Measurements from ENCODE around the gene CALCOCO1.
"Not testable (repeated sequence)": the region's sequence is repeated elsewhere in the genome, so short reads cannot be mapped to it uniquely, and the experiment has no call there.

CALCOCO1 gene

GRCh38 chr12:53695152-53696145 is 31.8 kb downstream of the CALCOCO1 start:
- Histone ChIP-seq H3K4me3 (ENCODE audit: low read length) (peak overlapping the region; percentile 52), H3K27me3 (ENCODE audit: insufficient read depth, low read length) (peaks cover 67% of the 10 kb centered on the region), H3K9me3 (ENCODE audit: insufficient read depth, low read depth, low read length) (no peaks in the 10 kb centered on the region), H3K36me3 (ENCODE audit: insufficient read depth, low read length) (no peaks in the 10 kb centered on the region), H3K9ac (ENCODE audit: low read depth, low read length) (no peak overlapping the region), H3K4me1 (ENCODE audit: insufficient read depth, low read length) (peaks cover 24% of the 10 kb centered on the region), H3K27ac (ENCODE audit: low read depth, low read length) (peak overlapping the region; percentile 58; the same call in 1 of the 2 replicates)
- 2% methylated on average over 56 of the region's 57 CpGs for WGBS

GRCh38 chr12:53694756-53695151 is 32.5 kb downstream of the CALCOCO1 start:
- Histone ChIP-seq H3K4me1 (ENCODE audit: insufficient read depth, low read length) (peaks cover 24% of the 10 kb centered on the region), H3K27me3 (ENCODE audit: insufficient read depth, low read length) (peaks cover 60% of the 10 kb centered on the region), H3K9ac (ENCODE audit: low read depth, low read length) (no peak overlapping the region), H3K36me3 (ENCODE audit: insufficient read depth, low read length) (no peaks in the 10 kb centered on the region), H3K4me3 (ENCODE audit: low read length) (peak overlapping the region; percentile 52), H3K9me3 (ENCODE audit: insufficient read depth, low read depth, low read length) (no peaks in the 10 kb centered on the region), H3K27ac (ENCODE audit: low read depth, low read length) (peak overlapping the region; percentile 58; the same call in 1 of the 2 replicates)
- WGBS = 9% methylated on average over 16 of the region's 16 CpGs

GRCh38 chr12:53688134-53688533 is 39.1 kb downstream of the CALCOCO1 start:
- H3K9me3 ChIP-seq (ENCODE audit: insufficient read depth, low read depth, low read length) = no peaks in the 10 kb centered on the region
- H3K4me1 ChIP-seq (ENCODE audit: insufficient read depth, low read length) = 0 out of 2 replicates have a peak, but pooled peaks cover 5% of the 10 kb centered on the region
- no peak overlapping the region for H3K27ac ChIP-seq (ENCODE audit: low read depth, low read length)
- H3K4me3 ChIP-seq (ENCODE audit: low read length) = no peak overlapping the region
- no peaks in the 10 kb centered on the region for H3K36me3 ChIP-seq (ENCODE audit: insufficient read depth, low read length)
- WGBS = 95% methylated on average over 4 of the region's 4 CpGs
- H3K27me3 ChIP-seq (ENCODE audit: insufficient read depth, low read length) = no peaks in the 10 kb centered on the region
- H3K9ac ChIP-seq (ENCODE audit: low read depth, low read length) = no peak overlapping the region

- no peaks in the 10 kb centered on the region for H3K9me3 ChIP-seq (ENCODE audit: insufficient read depth, low read depth, low read length)
- H3K27ac ChIP-seq (ENCODE audit: low read depth, low read length) = no peak overlapping the region
- H3K9ac ChIP-seq (ENCODE audit: low read depth, low read length) = no peak overlapping the region
Measured at GRCh38 chr12:53686436-53686835, 40.8 kb downstream of the CALCOCO1 start.

GRCh38 chr12:53684654-53685220 is 42.5 kb downstream of the CALCOCO1 start:
- Histone ChIP-seq H3K4me3 (ENCODE audit: low read length) (no peak overlapping the region), H3K27me3 (ENCODE audit: insufficient read depth, low read length) (no peaks in the 10 kb centered on the region), H3K9me3 (ENCODE audit: insufficient read depth, low read depth, low read length) (no peaks in the 10 kb centered on the region), H3K9ac (ENCODE audit: low read depth, low read length) (no peak overlapping the region), H3K27ac (ENCODE audit: low read depth, low read length) (no peak overlapping the region), H3K36me3 (ENCODE audit: insufficient read depth, low read length) (no peaks in the 10 kb centered on the region), H3K4me1 (ENCODE audit: insufficient read depth, low read length) (0 out of 2 replicates have a peak, but pooled peaks cover 5% of the 10 kb centered on the region)
- WGBS = 89% methylated on average over 3 of the region's 3 CpGs

More at GRCh38 chr12:53686436-53686835, 40.8 kb downstream of the CALCOCO1 start:
- WGBS = 100% methylated on average over 2 of the region's 3 CpGs
- H3K36me3 ChIP-seq (ENCODE audit: insufficient read depth, low read length) = no peaks in the 10 kb centered on the region
- H3K4me1 ChIP-seq (ENCODE audit: insufficient read depth, low read length) = 0 out of 2 replicates have a peak, but pooled peaks cover 5% of the 10 kb centered on the region
- no peak overlapping the region for H3K4me3 ChIP-seq (ENCODE audit: low read length)
- H3K27me3 ChIP-seq (ENCODE audit: insufficient read depth, low read length) = no peaks in the 10 kb centered on the region

GRCh38 chr12:53683983-53684382 is 43.3 kb downstream of the CALCOCO1 start:
- no peaks in the 10 kb centered on the region for H3K9me3 ChIP-seq (ENCODE audit: insufficient read depth, low read depth, low read length)
- H3K27ac ChIP-seq (ENCODE audit: low read depth, low read length) = no peak overlapping the region
- H3K4me1 ChIP-seq (ENCODE audit: insufficient read depth, low read length) = peaks cover 8% of the 10 kb centered on the region
- H3K36me3 ChIP-seq (ENCODE audit: insufficient read depth, low read length) = no peaks in the 10 kb centered on the region
- H3K27me3 ChIP-seq (ENCODE audit: insufficient read depth, low read length) = no peaks in the 10 kb centered on the region
- 93% methylated on average over 9 of the region's 9 CpGs for WGBS
- H3K4me3 ChIP-seq (ENCODE audit: low read length) = no peak overlapping the region
- no peak overlapping the region for H3K9ac ChIP-seq (ENCODE audit: low read depth, low read length)

- no peaks in the 10 kb centered on the region for H3K9me3 ChIP-seq (ENCODE audit: insufficient read depth, low read depth, low read length)
- no peak overlapping the region for H3K27ac ChIP-seq (ENCODE audit: low read depth, low read length)
- no peak overlapping the region for H3K9ac ChIP-seq (ENCODE audit: low read depth, low read length)
- H3K4me3 ChIP-seq (ENCODE audit: low read length) = no peak overlapping the region
- H3K4me1 ChIP-seq (ENCODE audit: insufficient read depth, low read length) = peaks cover 13% of the 10 kb centered on the region
- 64% methylated on average over 2 of the region's 2 CpGs for WGBS
- no peaks in the 10 kb centered on the region for H3K27me3 ChIP-seq (ENCODE audit: insufficient read depth, low read length)
- H3K36me3 ChIP-seq (ENCODE audit: insufficient read depth, low read length) = no peaks in the 10 kb centered on the region
Measured at GRCh38 chr12:53683494-53683893, 43.8 kb downstream of the CALCOCO1 start.

GRCh38 chr12:53680061-53680460 is 47.2 kb downstream of the CALCOCO1 start:
- H3K4me3 ChIP-seq (ENCODE audit: low read length); H3K27ac ChIP-seq (ENCODE audit: low read depth, low read length); H3K9me3 ChIP-seq (ENCODE audit: insufficient read depth, low read depth, low read length); H3K36me3 ChIP-seq (ENCODE audit: insufficient read depth, low read length); H3K27me3 ChIP-seq (ENCODE audit: insufficient read depth, low read length); H3K9ac ChIP-seq (ENCODE audit: low read depth, low read length): not testable (repeated sequence)
- 91% methylated on average over 4 of the region's 5 CpGs for WGBS
- H3K4me1 ChIP-seq (ENCODE audit: insufficient read depth, low read length) = peaks cover 30% of the 10 kb centered on the region

- H3K9me3 ChIP-seq (ENCODE audit: insufficient read depth, low read depth, low read length) = no peaks in the 10 kb centered on the region
- H3K36me3 ChIP-seq (ENCODE audit: insufficient read depth, low read length) = peaks cover 20% of the 10 kb centered on the region
- H3K27me3 ChIP-seq (ENCODE audit: insufficient read depth, low read length) = no peaks in the 10 kb centered on the region
- H3K4me1 ChIP-seq (ENCODE audit: insufficient read depth, low read length) = peaks cover 29% of the 10 kb centered on the region
- H3K4me3 ChIP-seq (ENCODE audit: low read length) = peak overlapping the region; percentile 81
- WGBS = 59% methylated on average over 5 of the region's 5 CpGs
- peak overlapping the region; percentile 93 for H3K27ac ChIP-seq (ENCODE audit: low read depth, low read length)
- H3K9ac ChIP-seq (ENCODE audit: low read depth, low read length) = peak overlapping the region; percentile 81
Measured at GRCh38 chr12:53677800-53678148, 49.5 kb downstream of the CALCOCO1 start.

- peak overlapping the region; percentile 81 for H3K9ac ChIP-seq (ENCODE audit: low read depth, low read length)
- peaks cover 26% of the 10 kb centered on the region for H3K36me3 ChIP-seq (ENCODE audit: insufficient read depth, low read length)
- H3K27ac ChIP-seq (ENCODE audit: low read depth, low read length) = peak overlapping the region; percentile 93
- peaks cover 29% of the 10 kb centered on the region for H3K4me1 ChIP-seq (ENCODE audit: insufficient read depth, low read length)
- WGBS = 2% methylated on average over 51 of the region's 51 CpGs
- H3K27me3 ChIP-seq (ENCODE audit: insufficient read depth, low read length) = no peaks in the 10 kb centered on the region
- no peaks in the 10 kb centered on the region for H3K9me3 ChIP-seq (ENCODE audit: insufficient read depth, low read depth, low read length)
- peak overlapping the region; percentile 81 for H3K4me3 ChIP-seq (ENCODE audit: low read length)
Measured at GRCh38 chr12:53677016-53677799, 50.0 kb downstream of the CALCOCO1 start.

- peak overlapping the region; percentile 81 for H3K4me3 ChIP-seq (ENCODE audit: low read length)
- peaks cover 32% of the 10 kb centered on the region for H3K36me3 ChIP-seq (ENCODE audit: insufficient read depth, low read length)
- no peaks in the 10 kb centered on the region for H3K9me3 ChIP-seq (ENCODE audit: insufficient read depth, low read depth, low read length)
- peak overlapping the region; percentile 81 for H3K9ac ChIP-seq (ENCODE audit: low read depth, low read length)
- H3K4me1 ChIP-seq (ENCODE audit: insufficient read depth, low read length) = peaks cover 29% of the 10 kb centered on the region
- no peaks in the 10 kb centered on the region for H3K27me3 ChIP-seq (ENCODE audit: insufficient read depth, low read length)
- 5% methylated on average over 11 of the region's 15 CpGs for WGBS
- peak overlapping the region; percentile 93 for H3K27ac ChIP-seq (ENCODE audit: low read depth, low read length)
Measured at GRCh38 chr12:53676656-53677015, 50.6 kb downstream of the CALCOCO1 start.
